Measurements from ENCODE around the gene CDH4. TPM values are rescaled to one million over a fixed set of nuclear protein-coding genes. Genes with fewer than 3 reads are reported as not detected.

The CDH4 gene
- total RNA-seq, 1 experiment from 2014 or later: not detected

DNA sequence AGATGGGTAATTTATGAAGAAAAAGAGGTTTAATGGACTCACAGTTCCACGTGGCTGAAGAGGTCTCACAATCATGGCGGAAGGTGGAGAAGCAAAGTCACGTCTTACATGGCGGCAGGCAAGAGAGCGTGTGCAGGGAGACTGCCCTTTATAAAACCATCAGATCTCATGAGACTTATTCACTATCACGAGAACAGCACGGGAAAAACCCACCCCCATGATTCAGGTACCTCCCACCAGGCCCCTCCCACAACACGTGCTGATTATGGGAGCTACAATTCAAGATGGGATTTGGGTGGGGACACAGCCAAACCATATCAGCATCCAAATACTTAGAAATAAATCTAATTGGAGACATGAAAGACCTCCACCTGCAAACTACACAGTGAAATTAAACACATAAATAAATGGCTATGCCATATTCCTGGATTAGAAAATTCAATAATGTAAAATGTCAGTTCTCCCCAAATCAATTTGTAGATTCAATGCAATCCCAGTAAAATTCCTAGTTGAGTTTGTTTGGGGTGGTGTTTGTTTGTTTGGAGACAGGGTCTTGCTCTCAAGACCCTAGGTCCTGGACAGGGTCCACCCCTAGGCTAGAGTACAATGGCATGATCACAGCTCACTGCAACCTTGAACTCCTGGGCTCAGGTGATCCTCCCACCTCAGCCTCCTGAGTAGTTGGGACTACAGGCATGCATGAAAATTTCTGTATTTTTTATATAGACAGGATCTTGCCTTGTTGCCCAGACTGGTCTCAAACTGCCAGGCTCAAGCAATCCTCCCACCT lies 712.0 kb downstream of the CDH4 start:
- ChIA-PET POLR2A (ENCODE audit: unreplicated experiment) (no interaction called here), CTCF (no interaction called here)
- H3K27me3 ChIP-seq (ENCODE audit: insufficient read depth, low read depth): peaks cover 26% of the 10 kb centered on the region
- H3K79me2 ChIP-seq (ENCODE audit: low read depth): no peaks in the 10 kb centered on the region
- no peaks in the 10 kb centered on the region for H3K4me1 ChIP-seq (replicated peaks; ENCODE audit: insufficient read depth)
- no peak for DNase-seq
- H4K20me1 ChIP-seq (ENCODE audit: insufficient read depth): no peaks in the 10 kb centered on the region
- no peak overlapping the region for H3K27ac ChIP-seq
- H3F3A ChIP-seq (ENCODE audit: insufficient read depth, low read depth): no peaks in the 10 kb centered on the region
- no peak overlapping the region for H2AFZ ChIP-seq
- TF ChIP-seq EZH2 (IDR thresholded peaks at IDR 0.05; ENCODE audit: low read depth): no peak
- TF ChIP-seq CTCF (conservative IDR thresholded peaks at IDR 0.05): no peak
- no TSS peak for BruUV-seq (replicated peaks)
- no peaks in the 10 kb centered on the region for H3K36me3 ChIP-seq (ENCODE audit: low read depth)
- H3K9me3 ChIP-seq (ENCODE audit: insufficient read depth, low read depth): no peaks in the 10 kb centered on the region
- no peak overlapping the region for H3K4me2 ChIP-seq
- no peaks in the 10 kb centered on the region for H3K9me2 ChIP-seq (ENCODE audit: insufficient read depth)
- intact Hi-C loops (cut with micrococcal nuclease; ENCODE audit: unreplicated experiment): no loop called here
- H3K4me3 ChIP-seq: no peak overlapping the region

DNA sequence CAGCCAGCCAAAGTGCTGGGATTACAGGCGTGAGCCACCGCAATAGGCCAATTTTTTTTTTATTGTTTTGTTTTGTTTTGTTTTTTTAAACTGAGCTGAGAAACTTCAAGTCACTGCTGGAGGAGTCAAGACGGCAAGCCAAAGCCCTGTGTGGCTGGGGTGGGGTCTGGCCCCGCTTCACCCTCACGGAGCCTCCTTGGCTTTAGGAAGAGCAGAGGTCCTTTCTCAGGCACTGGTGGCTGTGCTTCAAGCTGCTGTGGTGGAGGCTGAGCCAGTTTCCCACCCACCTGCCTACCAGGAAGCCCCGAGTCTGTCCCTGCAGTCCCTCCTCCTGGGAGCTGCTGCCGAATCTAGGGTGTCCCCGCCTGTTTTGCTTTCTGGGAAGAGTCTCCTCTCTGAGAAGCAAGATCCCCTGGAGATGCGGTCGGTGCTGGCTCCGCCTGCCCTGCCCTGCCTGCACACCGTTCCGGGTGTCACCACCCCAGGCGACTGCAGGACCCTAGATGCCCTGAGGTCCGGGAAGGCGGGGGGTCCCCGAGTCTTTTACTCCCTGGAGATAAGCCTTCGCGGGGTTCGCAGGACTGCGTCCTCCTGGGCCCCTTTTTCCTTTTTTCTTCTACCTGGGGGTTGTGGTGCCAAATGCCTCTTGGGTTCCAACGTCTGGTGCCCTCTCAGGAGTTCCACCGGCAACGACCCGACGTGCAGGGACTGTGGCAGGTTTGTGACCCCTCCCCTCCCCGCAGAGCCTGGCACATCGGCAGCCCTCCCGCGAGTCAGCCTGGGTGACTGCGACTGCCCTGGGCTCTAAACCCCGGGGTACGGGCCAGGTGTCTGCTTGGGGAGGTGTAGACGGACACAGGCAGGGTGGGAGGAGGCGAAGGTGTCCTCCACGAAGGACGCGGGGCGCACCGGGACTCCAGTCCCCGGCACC lies 712.9 kb downstream of the CDH4 start:
- ChIA-PET POLR2A (ENCODE audit: unreplicated experiment) (no interaction called here), CTCF (no interaction called here)
- no peak for TF ChIP-seq CTCF (conservative IDR thresholded peaks at IDR 0.05)
- TF ChIP-seq EZH2 (IDR thresholded peaks at IDR 0.05; ENCODE audit: low read depth): no peak
- Histone ChIP-seq H3K4me1 (replicated peaks; ENCODE audit: insufficient read depth) (no peaks in the 10 kb centered on the region), H3K9me3 (ENCODE audit: insufficient read depth, low read depth) (no peaks in the 10 kb centered on the region), H3K79me2 (ENCODE audit: low read depth) (no peaks in the 10 kb centered on the region), H3K36me3 (ENCODE audit: low read depth) (no peaks in the 10 kb centered on the region), H3K4me3 (no peak overlapping the region), H3K4me2 (no peak overlapping the region), H3F3A (ENCODE audit: insufficient read depth, low read depth) (no peaks in the 10 kb centered on the region), H3K27me3 (ENCODE audit: insufficient read depth, low read depth) (peaks cover 19% of the 10 kb centered on the region), H2AFZ (no peak overlapping the region), H3K9me2 (ENCODE audit: insufficient read depth) (no peaks in the 10 kb centered on the region), H3K27ac (no peak overlapping the region), H4K20me1 (ENCODE audit: insufficient read depth) (no peaks in the 10 kb centered on the region)
- intact Hi-C loops (cut with micrococcal nuclease; ENCODE audit: unreplicated experiment): no loop called here
- no peak for DNase-seq
- no TSS peak for BruUV-seq (replicated peaks)

DNA sequence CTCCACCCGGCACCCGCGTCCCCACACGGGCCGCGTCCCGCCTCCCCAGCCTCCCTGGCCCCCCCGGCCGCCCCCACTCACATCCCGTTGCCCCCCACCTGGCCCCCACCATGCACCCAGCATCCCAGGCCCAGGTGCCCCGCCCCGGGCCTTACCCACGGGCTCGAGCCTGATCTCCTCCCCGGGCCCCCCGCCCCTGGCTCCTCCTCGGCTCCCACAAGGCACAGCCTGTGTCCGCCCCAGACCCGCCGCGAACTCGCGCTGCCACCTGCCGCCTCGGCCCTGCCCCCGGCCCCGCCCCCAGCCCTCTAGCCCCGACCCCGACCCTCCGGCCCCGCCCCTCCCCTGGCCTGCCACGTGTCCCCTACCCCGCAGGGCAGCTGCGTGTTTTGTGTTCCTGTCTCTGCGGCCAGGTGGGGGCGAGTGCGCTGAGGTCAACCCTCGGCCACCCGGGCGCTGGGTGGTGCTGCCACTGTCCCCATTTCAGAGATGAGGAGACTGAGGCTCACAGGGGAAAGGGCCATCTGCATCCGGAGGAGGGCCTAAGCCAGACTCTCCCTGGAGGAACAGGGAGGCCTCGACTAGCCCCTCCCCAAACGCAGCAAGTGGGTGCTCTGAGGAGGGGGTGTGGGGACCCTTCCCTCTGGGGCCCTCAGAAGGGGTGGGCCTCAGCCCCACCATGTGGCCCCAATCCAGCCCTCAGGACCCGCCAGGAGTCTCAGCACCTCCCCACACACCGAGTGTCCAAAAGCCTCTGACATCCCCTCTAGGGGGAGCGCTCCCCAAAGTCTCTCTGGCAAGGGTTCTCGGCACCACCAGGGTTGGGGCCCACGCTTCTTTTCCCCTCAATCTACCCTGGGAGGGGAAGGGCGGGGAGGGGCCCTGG lies 713.8 kb downstream of the CDH4 start:
- POLR2A ChIA-PET (ENCODE audit: unreplicated experiment): no interaction called here
- no TSS peak for BruUV-seq (replicated peaks)
- no peaks in the 10 kb centered on the region for H3K36me3 ChIP-seq (ENCODE audit: low read depth)
- no peaks in the 10 kb centered on the region for H3K4me1 ChIP-seq (replicated peaks; ENCODE audit: insufficient read depth)
- DNase-seq: no peak
- no peaks in the 10 kb centered on the region for H3K9me3 ChIP-seq (ENCODE audit: insufficient read depth, low read depth)
- no peak overlapping the region for H3K4me3 ChIP-seq
- CTCF ChIA-PET: no interaction called here
- no peak overlapping the region for H2AFZ ChIP-seq
- peaks cover 11% of the 10 kb centered on the region for H3K27me3 ChIP-seq (ENCODE audit: insufficient read depth, low read depth)
- no peak for TF ChIP-seq CTCF (conservative IDR thresholded peaks at IDR 0.05)
- no peak for TF ChIP-seq EZH2 (IDR thresholded peaks at IDR 0.05; ENCODE audit: low read depth)
- H4K20me1 ChIP-seq (ENCODE audit: insufficient read depth): no peaks in the 10 kb centered on the region
- intact Hi-C loops (cut with micrococcal nuclease; ENCODE audit: unreplicated experiment): no loop called here
- no peaks in the 10 kb centered on the region for H3K9me2 ChIP-seq (ENCODE audit: insufficient read depth)
- no peaks in the 10 kb centered on the region for H3K79me2 ChIP-seq (ENCODE audit: low read depth)
- H3K27ac ChIP-seq: no peak overlapping the region
- H3K4me2 ChIP-seq: no peak overlapping the region
- H3F3A ChIP-seq (ENCODE audit: insufficient read depth, low read depth): no peaks in the 10 kb centered on the region
